HEK293 (cell line): ENCODE measurements around the gene MS4A1.

Experiments
- CTCF ChIA-PET: fragments of 350-600 bp; formaldehyde crosslinking; extraction: SDS; loops from one replicate; lab custom pipeline; 2021; ENCODE audit warnings: antibody characterized with exemption; lab: Yijun Ruan, JAX
- POLR2A ChIA-PET: fragments of 300-600 bp; formaldehyde crosslinking; extraction: SDS; loops from one replicate; lab custom pipeline; 2020; ENCODE audit warnings: antibody characterized with exemption, inconsistent platforms; lab: Yijun Ruan, JAX
- H3K27ac ChIP-seq: fragments of 200-500 bp; sonication (Bioruptor generic); 2 replicates; pipeline ENCODE4 v1.5.1; 2014; ENCODE audit warnings: low read depth, low read length, control low read depth, inconsistent platforms; ENCODE audit errors: extremely low read depth
- H3K36me3 ChIP-seq, 2 experiments: fragments of 200-500 bp in 1 of 2; sonication (Bioruptor generic) in 1 of 2; 1 replicate in 1 of 2; 2 replicates in 1 of 2; pipeline ENCODE4 v1.5.1; 2014 to 2017; ENCODE audit warnings: inconsistent platforms in 2 of 2, low read length in 2 of 2; ENCODE audit not compliant: control insufficient read depth in 2 of 2, insufficient read depth in 1 of 2
- H3K4me1 ChIP-seq: fragments of 200-500 bp; sonication (Bioruptor generic); 2 replicates; pipeline ENCODE4 v1.5.1; 2014; ENCODE audit warnings: mild to moderate bottlenecking, low read length, inconsistent platforms; ENCODE audit not compliant: control insufficient read depth, insufficient read depth
- H3K4me3 ChIP-seq: 2 replicates; pipeline ENCODE4 v1.5.1; 2011; ENCODE audit warnings: low read depth, mild to moderate bottlenecking, control low read depth, low read length, moderate library complexity
- H3K9me3 ChIP-seq: fragments of 200-500 bp; sonication (Bioruptor generic); 2 replicates; pipeline ENCODE4 v1.5.1; 2014; ENCODE audit warnings: low read depth, low read length, inconsistent platforms; ENCODE audit not compliant: control insufficient read depth, insufficient read depth
- IKZF3 ChIP-seq: fragments of 450-650 bp; IDR thresholded peaks from 2 replicates; pipeline ENCODE4 v1.5.0; 2018; ENCODE audit warnings: missing biosample characterization, mild to moderate bottlenecking, missing genetic modification characterization, moderate library complexity
- KLF10 ChIP-seq: fragments of 450-650 bp; IDR thresholded peaks from 2 replicates; pipeline ENCODE4 v1.5.1; 2018; ENCODE audit warnings: missing biosample characterization, mild to moderate bottlenecking, missing genetic modification characterization
- KLF7 ChIP-seq: fragments of 450-650 bp; formaldehyde crosslinking; IDR thresholded peaks from 2 replicates; pipeline ENCODE4 v1.5.1; 2016; ENCODE audit warnings: missing biosample characterization, missing genetic modification characterization, borderline replicate concordance
- MEIS1 ChIP-seq: sonication (generic); formaldehyde crosslinking; IDR thresholded peaks from 2 replicates; pipeline ENCODE4 v1.8.1; 2022; ENCODE audit warnings: missing genetic modification reagents, mild to moderate bottlenecking, borderline replicate concordance
- MYNN ChIP-seq: fragments of 450-650 bp; formaldehyde crosslinking; IDR thresholded peaks from 2 replicates; pipeline ENCODE4 v1.5.1; 2016; ENCODE audit warnings: missing biosample characterization, missing genetic modification characterization, borderline replicate concordance
- WT1 ChIP-seq: fragments of 450-650 bp; formaldehyde crosslinking; IDR thresholded peaks from 2 replicates; pipeline ENCODE4 v1.5.1; 2016; ENCODE audit warnings: missing biosample characterization, missing genetic modification characterization
- ZBTB17 ChIP-seq: fragments of 450-650 bp; formaldehyde crosslinking; IDR thresholded peaks from 2 replicates; pipeline ENCODE4 v1.5.1; 2016; ENCODE audit warnings: missing biosample characterization, missing genetic modification characterization
- ZEB2 ChIP-seq: fragments of 450-650 bp; formaldehyde crosslinking; IDR thresholded peaks from 2 replicates; pipeline ENCODE4 v1.5.1; 2016; ENCODE audit warnings: missing biosample characterization, missing genetic modification characterization
- ZNF2 ChIP-seq: fragments of 450-650 bp; formaldehyde crosslinking; IDR thresholded peaks from 2 replicates; pipeline ENCODE4 v1.5.1; 2016; ENCODE audit warnings: missing biosample characterization, missing genetic modification characterization
- ZNF24 ChIP-seq: fragments of 450-650 bp; formaldehyde crosslinking; IDR thresholded peaks from 2 replicates; pipeline ENCODE4 v1.5.1; 2016; ENCODE audit warnings: missing biosample characterization, missing genetic modification characterization
- ZNF266 ChIP-seq: fragments of 450-650 bp; formaldehyde crosslinking; IDR thresholded peaks from 2 replicates; pipeline ENCODE4 v1.5.1; 2016; ENCODE audit warnings: missing biosample characterization, missing genetic modification characterization, low read depth
- ZNF302 ChIP-seq: fragments of 450-650 bp; formaldehyde crosslinking; IDR thresholded peaks from 2 replicates; pipeline ENCODE4 v1.5.1; 2016; ENCODE audit warnings: missing biosample characterization, missing genetic modification characterization, low read depth
- ZNF514 ChIP-seq: fragments of 450-650 bp; formaldehyde crosslinking; IDR thresholded peaks from 2 replicates; pipeline ENCODE4 v1.5.1; 2016; ENCODE audit warnings: missing biosample characterization, missing genetic modification characterization
- ZNF596 ChIP-seq: fragments of 450-650 bp; IDR thresholded peaks from 2 replicates; pipeline ENCODE4 v1.5.0; 2018; ENCODE audit warnings: missing biosample characterization, mild to moderate bottlenecking, missing genetic modification characterization, moderate library complexity
- ZNF707 ChIP-seq: fragments of 450-650 bp; formaldehyde crosslinking; IDR thresholded peaks from 2 replicates; pipeline ENCODE4 v1.5.1; 2016; ENCODE audit warnings: missing biosample characterization, missing genetic modification characterization
- ZNF830 ChIP-seq: fragments of 450-650 bp; IDR thresholded peaks from 2 replicates; pipeline ENCODE4 v1.5.0; 2018; ENCODE audit warnings: missing biosample characterization, missing genetic modification characterization, low read depth, mild to moderate bottlenecking, moderate library complexity
- ZSCAN4 ChIP-seq: fragments of 450-650 bp; formaldehyde crosslinking; IDR thresholded peaks from 2 replicates; pipeline ENCODE4 v1.5.1; 2017; ENCODE audit warnings: missing biosample characterization, missing genetic modification characterization
- TF ChIP-seq, protein P1 (sequence below): fragments of 450-650 bp; formaldehyde crosslinking; IDR thresholded peaks from 2 replicates; pipeline ENCODE4 v1.5.1; 2016; ENCODE audit warnings: missing biosample characterization, missing genetic modification characterization
- TF ChIP-seq, protein P2 (sequence below): fragments of 450-650 bp; formaldehyde crosslinking; IDR thresholded peaks from 2 replicates; pipeline ENCODE4 v1.5.1; 2016; ENCODE audit warnings: missing biosample characterization, missing genetic modification characterization, low read depth
- TF ChIP-seq, protein P3 (sequence below): fragments of 450-650 bp; formaldehyde crosslinking; IDR thresholded peaks from 2 replicates; pipeline ENCODE4 v1.5.1; 2016; ENCODE audit warnings: missing biosample characterization, missing genetic modification characterization
- TF ChIP-seq, protein P4 (sequence below): fragments of 450-650 bp; formaldehyde crosslinking; IDR thresholded peaks from 2 replicates; pipeline ENCODE4 v1.5.1; 2017; ENCODE audit warnings: missing biosample characterization, missing genetic modification characterization

MS4A1 gene

GRCh38 chr11:60492488-60493009 lies 36.9 kb downstream of the MS4A1 start, which contains the start of gene MS4A12:
Gene MS4A12 (plus strand): TSS chr11:60492778. CDS start chr11:60497319, 4,541 bp downstream.
- H3K4me3 ChIP-seq = no peak within 1 kb of the TSS
- H3K36me3 ChIP-seq = no peaks in the 10 kb centered on the region
- no peaks in the 10 kb centered on the region for H3K4me1 ChIP-seq
- no peaks in the 10 kb centered on the region for H3K9me3 ChIP-seq
- H3K27ac ChIP-seq = no peak within 1 kb of the TSS
- ChIA-PET POLR2A (no interaction called here), CTCF (no interaction called here)
- no peak for TF ChIP-seq ZSCAN4 (tag by site-specific recombination)

- TF ChIP-seq IKZF3 = no peak
- TF ChIP-seq WT1 (tag by site-specific recombination) = no peak
- TF ChIP-seq ZNF707 (tag by site-specific recombination) = no peak
- TF ChIP-seq MYNN (tag by site-specific recombination) = no peak
- no peak for TF ChIP-seq ZNF596 (tag by site-specific recombination)
- no peak for TF ChIP-seq ZNF266 (tag by site-specific recombination)
- no peak for TF ChIP-seq KLF10 (tag by site-specific recombination)
- TF ChIP-seq, protein P1, sequence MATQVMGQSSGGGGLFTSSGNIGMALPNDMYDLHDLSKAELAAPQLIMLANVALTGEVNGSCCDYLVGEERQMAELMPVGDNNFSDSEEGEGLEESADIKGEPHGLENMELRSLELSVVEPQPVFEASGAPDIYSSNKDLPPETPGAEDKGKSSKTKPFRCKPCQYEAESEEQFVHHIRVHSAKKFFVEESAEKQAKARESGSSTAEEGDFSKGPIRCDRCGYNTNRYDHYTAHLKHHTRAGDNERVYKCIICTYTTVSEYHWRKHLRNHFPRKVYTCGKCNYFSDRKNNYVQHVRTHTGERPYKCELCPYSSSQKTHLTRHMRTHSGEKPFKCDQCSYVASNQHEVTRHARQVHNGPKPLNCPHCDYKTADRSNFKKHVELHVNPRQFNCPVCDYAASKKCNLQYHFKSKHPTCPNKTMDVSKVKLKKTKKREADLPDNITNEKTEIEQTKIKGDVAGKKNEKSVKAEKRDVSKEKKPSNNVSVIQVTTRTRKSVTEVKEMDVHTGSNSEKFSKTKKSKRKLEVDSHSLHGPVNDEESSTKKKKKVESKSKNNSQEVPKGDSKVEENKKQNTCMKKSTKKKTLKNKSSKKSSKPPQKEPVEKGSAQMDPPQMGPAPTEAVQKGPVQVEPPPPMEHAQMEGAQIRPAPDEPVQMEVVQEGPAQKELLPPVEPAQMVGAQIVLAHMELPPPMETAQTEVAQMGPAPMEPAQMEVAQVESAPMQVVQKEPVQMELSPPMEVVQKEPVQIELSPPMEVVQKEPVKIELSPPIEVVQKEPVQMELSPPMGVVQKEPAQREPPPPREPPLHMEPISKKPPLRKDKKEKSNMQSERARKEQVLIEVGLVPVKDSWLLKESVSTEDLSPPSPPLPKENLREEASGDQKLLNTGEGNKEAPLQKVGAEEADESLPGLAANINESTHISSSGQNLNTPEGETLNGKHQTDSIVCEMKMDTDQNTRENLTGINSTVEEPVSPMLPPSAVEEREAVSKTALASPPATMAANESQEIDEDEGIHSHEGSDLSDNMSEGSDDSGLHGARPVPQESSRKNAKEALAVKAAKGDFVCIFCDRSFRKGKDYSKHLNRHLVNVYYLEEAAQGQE = no peak
- TF ChIP-seq, protein P2, sequence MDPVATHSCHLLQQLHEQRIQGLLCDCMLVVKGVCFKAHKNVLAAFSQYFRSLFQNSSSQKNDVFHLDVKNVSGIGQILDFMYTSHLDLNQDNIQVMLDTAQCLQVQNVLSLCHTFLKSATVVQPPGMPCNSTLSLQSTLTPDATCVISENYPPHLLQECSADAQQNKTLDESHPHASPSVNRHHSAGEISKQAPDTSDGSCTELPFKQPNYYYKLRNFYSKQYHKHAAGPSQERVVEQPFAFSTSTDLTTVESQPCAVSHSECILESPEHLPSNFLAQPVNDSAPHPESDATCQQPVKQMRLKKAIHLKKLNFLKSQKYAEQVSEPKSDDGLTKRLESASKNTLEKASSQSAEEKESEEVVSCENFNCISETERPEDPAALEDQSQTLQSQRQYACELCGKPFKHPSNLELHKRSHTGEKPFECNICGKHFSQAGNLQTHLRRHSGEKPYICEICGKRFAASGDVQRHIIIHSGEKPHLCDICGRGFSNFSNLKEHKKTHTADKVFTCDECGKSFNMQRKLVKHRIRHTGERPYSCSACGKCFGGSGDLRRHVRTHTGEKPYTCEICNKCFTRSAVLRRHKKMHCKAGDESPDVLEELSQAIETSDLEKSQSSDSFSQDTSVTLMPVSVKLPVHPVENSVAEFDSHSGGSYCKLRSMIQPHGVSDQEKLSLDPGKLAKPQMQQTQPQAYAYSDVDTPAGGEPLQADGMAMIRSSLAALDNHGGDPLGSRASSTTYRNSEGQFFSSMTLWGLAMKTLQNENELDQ (tag by site-specific recombination) = no peak
- TF ChIP-seq, protein P3, sequence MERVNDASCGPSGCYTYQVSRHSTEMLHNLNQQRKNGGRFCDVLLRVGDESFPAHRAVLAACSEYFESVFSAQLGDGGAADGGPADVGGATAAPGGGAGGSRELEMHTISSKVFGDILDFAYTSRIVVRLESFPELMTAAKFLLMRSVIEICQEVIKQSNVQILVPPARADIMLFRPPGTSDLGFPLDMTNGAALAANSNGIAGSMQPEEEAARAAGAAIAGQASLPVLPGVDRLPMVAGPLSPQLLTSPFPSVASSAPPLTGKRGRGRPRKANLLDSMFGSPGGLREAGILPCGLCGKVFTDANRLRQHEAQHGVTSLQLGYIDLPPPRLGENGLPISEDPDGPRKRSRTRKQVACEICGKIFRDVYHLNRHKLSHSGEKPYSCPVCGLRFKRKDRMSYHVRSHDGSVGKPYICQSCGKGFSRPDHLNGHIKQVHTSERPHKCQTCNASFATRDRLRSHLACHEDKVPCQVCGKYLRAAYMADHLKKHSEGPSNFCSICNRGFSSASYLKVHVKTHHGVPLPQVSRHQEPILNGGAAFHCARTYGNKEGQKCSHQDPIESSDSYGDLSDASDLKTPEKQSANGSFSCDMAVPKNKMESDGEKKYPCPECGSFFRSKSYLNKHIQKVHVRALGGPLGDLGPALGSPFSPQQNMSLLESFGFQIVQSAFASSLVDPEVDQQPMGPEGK (tag by site-specific recombination) = no peak
- Histone ChIP-seq H3K4me3 (no peak overlapping the region), H3K4me1 (no peaks in the 10 kb centered on the region), H3K36me3 (no peaks in the 10 kb centered on the region), H3K9me3 (no peaks in the 10 kb centered on the region), H3K27ac (no peak overlapping the region)
- CTCF ChIA-PET = interaction anchor here (1.0 kb wide), 1 partner anchor 130 kb away, joined by 3 read pairs; no protein-coding TSS in a partner anchor
- POLR2A ChIA-PET = no interaction called here
Measured at GRCh38 chr11:60493454-60493853, 37.8 kb downstream of the MS4A1 start.

GRCh38 chr11:60498399-60498798 lies 42.8 kb downstream of the MS4A1 start:
- Histone ChIP-seq H3K36me3 (no peaks in the 10 kb centered on the region), H3K4me3 (no peak overlapping the region), H3K9me3 (no peaks in the 10 kb centered on the region), H3K4me1 (no peaks in the 10 kb centered on the region), H3K27ac (no peak overlapping the region)
- ChIA-PET CTCF (no interaction called here), POLR2A (no interaction called here)
- TF ChIP-seq ZNF514 = no peak
- no peak for TF ChIP-seq ZNF302 (tag by site-specific recombination)
- TF ChIP-seq ZNF2 (tag by site-specific recombination) = no peak
- TF ChIP-seq MEIS1 (CRISPR knock-in tag) = no peak
- no peak for TF ChIP-seq ZEB2
- TF ChIP-seq ZBTB17 = no peak
- TF ChIP-seq, protein P4, sequence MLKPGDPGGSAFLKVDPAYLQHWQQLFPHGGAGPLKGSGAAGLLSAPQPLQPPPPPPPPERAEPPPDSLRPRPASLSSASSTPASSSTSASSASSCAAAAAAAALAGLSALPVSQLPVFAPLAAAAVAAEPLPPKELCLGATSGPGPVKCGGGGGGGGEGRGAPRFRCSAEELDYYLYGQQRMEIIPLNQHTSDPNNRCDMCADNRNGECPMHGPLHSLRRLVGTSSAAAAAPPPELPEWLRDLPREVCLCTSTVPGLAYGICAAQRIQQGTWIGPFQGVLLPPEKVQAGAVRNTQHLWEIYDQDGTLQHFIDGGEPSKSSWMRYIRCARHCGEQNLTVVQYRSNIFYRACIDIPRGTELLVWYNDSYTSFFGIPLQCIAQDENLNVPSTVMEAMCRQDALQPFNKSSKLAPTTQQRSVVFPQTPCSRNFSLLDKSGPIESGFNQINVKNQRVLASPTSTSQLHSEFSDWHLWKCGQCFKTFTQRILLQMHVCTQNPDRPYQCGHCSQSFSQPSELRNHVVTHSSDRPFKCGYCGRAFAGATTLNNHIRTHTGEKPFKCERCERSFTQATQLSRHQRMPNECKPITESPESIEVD (tag by site-specific recombination) = no peak
- TF ChIP-seq ZNF830 (tag by site-specific recombination) = no peak
- TF ChIP-seq KLF7 (tag by site-specific recombination) = no peak
- TF ChIP-seq ZNF24 (tag by site-specific recombination) = no peak
